HG03097 (cell line): ENCODE data around the gene SPACA7.

Source experiments
- ATAC-seq: cut with Tn5 transposase; IDR thresholded peaks from one replicate; pipeline ENCODE4 v1.9.1; 2021; ENCODE audit not compliant: unreplicated experiment, low FRiP score

The SPACA7 gene

GRCh38 chr13:112446347-112446861 lies 70.2 kb downstream of the SPACA7 start:
- no peak for ATAC-seq

GRCh38 chr13:112446867-112447266 lies 70.7 kb downstream of the SPACA7 start:
- no peak for ATAC-seq

GRCh38 chr13:112447306-112447705 lies 71.2 kb downstream of the SPACA7 start:
- no peak for ATAC-seq

GRCh38 chr13:112447761-112448603 lies 71.8 kb downstream of the SPACA7 start:
- ATAC-seq, result no peak

GRCh38 chr13:112448621-112449544 lies 72.7 kb downstream of the SPACA7 start:
- ATAC-seq, result no peak

- ATAC-seq, result no peak
Measured at GRCh38 chr13:112449545-112449930, 73.4 kb downstream of the SPACA7 start.

- ATAC-seq, result no peak
Measured at GRCh38 chr13:112450118-112450903, 74.2 kb downstream of the SPACA7 start.

GRCh38 chr13:112450904-112451240 lies 74.7 kb downstream of the SPACA7 start:
- ATAC-seq, result no peak

- ATAC-seq, result no peak
Measured at GRCh38 chr13:112451512-112452379, 75.6 kb downstream of the SPACA7 start.

GRCh38 chr13:112452380-112453206 lies 76.4 kb downstream of the SPACA7 start:
- ATAC-seq, result no peak

GRCh38 chr13:112453207-112453829 lies 77.2 kb downstream of the SPACA7 start:
- ATAC-seq, result no peak

GRCh38 chr13:112453874-112454647 lies 77.9 kb downstream of the SPACA7 start:
- no peak for ATAC-seq

GRCh38 chr13:112454648-112455334 lies 78.6 kb downstream of the SPACA7 start:
- no peak for ATAC-seq

GRCh38 chr13:112455476-112456059 lies 79.4 kb downstream of the SPACA7 start:
- no peak for ATAC-seq

GRCh38 chr13:112456138-112457056 lies 80.2 kb downstream of the SPACA7 start:
- ATAC-seq, result no peak

- no peak for ATAC-seq
Measured at GRCh38 chr13:112457081-112457480, 80.9 kb downstream of the SPACA7 start.
